ENCODE data around the gene FCRL3.

FCRL3 gene

DNA sequence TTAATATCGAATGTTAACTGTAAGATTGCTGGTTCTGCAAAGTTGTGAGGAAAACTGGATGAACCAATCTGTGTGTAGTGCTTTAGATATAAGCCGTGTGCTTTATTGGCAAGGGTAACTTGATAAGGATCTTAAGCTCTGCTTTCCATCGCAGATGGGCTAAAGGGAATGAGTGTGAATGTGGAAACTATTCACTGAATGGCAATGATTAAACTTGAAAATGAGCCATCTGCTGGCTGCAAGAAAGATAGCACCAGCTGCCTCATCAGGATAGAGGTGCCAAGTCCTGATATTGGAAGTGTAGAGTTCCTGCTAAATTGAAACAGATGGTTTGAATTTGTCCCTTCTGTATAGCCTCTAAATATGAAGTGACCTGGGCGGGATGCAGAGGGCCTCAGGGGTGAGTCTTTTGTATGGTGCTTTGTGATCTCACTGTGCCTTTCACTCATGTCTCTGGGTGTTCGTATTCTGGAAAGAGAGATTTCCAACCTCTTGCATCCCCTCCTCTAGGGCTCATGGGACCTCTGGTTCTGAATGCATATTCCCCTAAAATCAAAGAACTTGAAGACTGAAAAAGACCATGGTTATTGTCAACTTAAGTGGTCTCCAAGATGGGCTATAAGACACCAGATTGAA is 9.2 kb downstream of the FCRL3 start:
- DNase-seq (ENCODE audit: low read depth in 4 of 4, low spot score in 1 of 4): no peak

- DNase-seq (ENCODE audit: low read depth in 4 of 4, low spot score in 1 of 4): no peak
Measured at GRCh38 chr1:157682710-157683437, 17.7 kb downstream of the FCRL3 start.

GRCh38 chr1:157678721-157679120 is 21.8 kb downstream of the FCRL3 start:
- no peak for DNase-seq (ENCODE audit: low read depth in 4 of 4, low spot score in 1 of 4)

DNA sequence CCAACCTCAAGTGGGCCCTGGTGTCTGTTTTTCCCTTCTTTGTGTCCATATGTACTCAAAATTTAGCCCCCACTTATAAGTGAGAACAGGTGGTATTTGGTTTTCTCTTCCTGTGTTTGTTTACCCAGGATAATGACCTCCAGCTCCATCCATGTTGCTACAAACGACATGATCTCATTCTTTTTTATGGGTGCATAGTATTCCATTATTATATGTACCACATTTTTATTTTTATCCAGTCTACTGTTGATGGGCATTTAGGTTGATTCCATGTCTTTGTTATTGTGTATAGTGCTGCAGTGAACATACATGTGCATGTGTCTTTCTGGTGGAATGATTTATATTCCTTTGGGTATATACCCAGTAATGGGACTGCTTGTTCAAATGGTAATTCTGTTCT is 27.6 kb downstream of the FCRL3 start:
- no peak for DNase-seq (ENCODE audit: low read depth in 4 of 4, low spot score in 1 of 4)

- DNase-seq (ENCODE audit: low read depth in 4 of 4, low spot score in 1 of 4): no peak
Measured at GRCh38 chr1:157671895-157672294, 28.7 kb downstream of the FCRL3 start.

DNA sequence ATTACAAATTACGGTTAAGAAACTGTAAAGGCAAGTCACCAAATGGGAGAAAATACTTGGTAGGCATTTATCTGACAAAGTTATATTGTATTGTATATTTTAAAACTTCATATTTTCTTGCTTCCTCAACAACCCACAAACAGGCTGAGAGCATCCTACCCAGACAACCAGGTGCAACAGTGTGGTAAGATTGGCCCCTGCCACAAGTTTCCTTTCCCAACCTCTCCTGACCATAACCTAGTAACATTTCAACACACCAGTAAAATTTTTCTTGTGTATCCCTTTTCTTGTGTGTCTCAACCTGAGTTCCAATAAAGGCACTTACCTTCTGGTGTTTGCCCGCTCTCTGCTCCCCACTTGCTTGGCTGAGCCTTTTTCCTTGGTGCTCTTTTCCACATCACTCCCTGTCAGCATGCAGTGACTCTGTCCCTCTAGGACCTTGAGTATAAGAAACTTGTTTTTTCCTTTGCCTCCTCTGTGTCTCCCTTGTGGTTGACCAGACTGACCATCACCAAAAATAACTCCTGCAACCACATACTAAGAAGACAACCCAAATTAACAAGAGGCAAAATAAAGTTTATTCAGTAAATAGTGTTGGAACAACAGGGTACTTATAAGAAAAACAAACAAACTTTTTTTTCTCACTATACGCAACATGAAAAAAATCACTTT is 40.9 kb downstream of the FCRL3 start:
- DNase-seq (ENCODE audit: low read depth in 4 of 4, low spot score in 1 of 4): no peak

DNA sequence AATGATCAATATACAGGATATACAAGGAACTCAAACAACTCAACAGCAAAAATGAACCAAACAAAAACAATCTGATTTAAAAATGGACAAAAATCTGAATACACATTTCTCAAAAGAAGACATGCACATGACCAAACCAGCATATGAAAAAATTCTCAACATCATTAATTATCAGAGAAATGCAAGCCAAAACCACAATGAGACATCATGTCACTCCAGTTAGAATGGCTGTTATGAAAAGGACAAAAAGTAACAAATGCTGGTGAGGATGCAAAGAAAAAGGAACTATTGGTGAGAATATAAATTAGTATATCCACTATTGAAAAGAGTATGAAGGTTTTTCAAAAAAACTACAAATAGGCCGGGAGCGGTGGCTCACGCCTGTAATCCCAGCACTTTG is 42.0 kb downstream of the FCRL3 start:
- no peak for DNase-seq (ENCODE audit: low read depth in 4 of 4, low spot score in 1 of 4)

GRCh38 chr1:157653494-157653873 is 47.1 kb downstream of the FCRL3 start:
- no peak for DNase-seq (ENCODE audit: low read depth in 4 of 4, low spot score in 1 of 4)

- DNase-seq (ENCODE audit: low read depth in 4 of 4, low spot score in 1 of 4): no peak
Measured at GRCh38 chr1:157652859-157653493, 47.6 kb downstream of the FCRL3 start.

- no peak for DNase-seq (ENCODE audit: low read depth in 4 of 4, low spot score in 1 of 4)
Measured at GRCh38 chr1:157648317-157648716, 52.3 kb downstream of the FCRL3 start.

DNA sequence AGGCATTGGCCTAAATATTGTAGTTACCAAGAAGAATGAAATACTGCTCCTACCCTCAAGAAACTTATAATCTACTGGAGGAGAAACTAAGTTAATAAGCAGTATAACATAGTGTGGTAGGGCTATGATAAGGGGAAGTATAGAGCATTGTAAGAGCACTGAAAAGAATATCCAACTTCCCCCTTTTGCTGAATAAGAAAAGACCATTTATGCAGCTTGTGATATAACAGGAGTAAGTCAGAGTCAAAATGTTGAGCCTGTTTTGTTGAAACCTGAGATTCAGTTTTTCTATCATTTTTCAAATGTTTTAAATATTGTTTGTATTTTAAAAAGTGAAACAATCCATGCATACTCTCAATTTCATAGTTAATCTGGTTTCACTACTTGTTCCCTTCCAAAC is 54.4 kb downstream of the FCRL3 start:
- no peak for DNase-seq (ENCODE audit: low read depth in 4 of 4, low spot score in 1 of 4)

- no peak for DNase-seq (ENCODE audit: low read depth in 4 of 4, low spot score in 1 of 4)
Measured at GRCh38 chr1:157641177-157641576, 59.4 kb downstream of the FCRL3 start.

DNA sequence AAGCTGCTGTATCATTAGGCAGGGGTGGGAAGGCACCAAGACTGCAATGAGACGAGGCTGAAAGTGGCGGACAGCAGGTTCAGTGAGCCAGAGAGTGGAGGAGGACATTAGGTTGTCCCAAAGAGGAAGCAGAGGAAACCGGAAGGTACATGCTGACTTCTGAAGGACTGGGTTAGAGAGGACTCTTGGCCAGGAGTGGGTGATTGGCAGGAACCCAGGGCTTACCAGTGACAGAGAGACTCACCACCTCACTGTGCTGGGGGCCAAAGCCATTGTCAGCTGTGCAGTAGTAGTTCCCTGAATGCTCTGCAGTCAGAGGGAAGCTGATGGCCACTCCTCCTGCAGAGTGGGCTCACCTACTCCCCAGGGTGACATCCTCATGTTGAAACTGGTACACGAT is 60.8 kb downstream of the FCRL3 start:
- no peak for DNase-seq (ENCODE audit: low read depth in 4 of 4, low spot score in 1 of 4)

GRCh38 chr1:157628773-157629172 is 71.8 kb downstream of the FCRL3 start:
- no peak for DNase-seq (ENCODE audit: low read depth in 4 of 4, low spot score in 1 of 4)
